GM13976 (cell line): ENCODE results near the gene NAT10.
"Not testable (repeated sequence)": the region's sequence is repeated elsewhere in the genome, so short reads cannot be mapped to it uniquely, and the experiment has no call there.

Source experiments
- DNase-seq: peaks from one replicate; pipeline ENCODE4 v3.0.0; 2012; ENCODE audit warnings: low spot score
- in situ Hi-C: fragments of 300-500 bp; cut with MboI; formaldehyde crosslinking; loops from one replicate; pipeline ENCODE4 v1.12.0; 2022; ENCODE audit warnings: low sequenced_read_pairs, mixed read lengths, inconsistent platforms; ENCODE audit not compliant: unreplicated experiment
- TF ChIP-seq, protein P1 (sequence below): IDR thresholded peaks from 2 replicates; pipeline ENCODE4 v1.5.1; 2012; ENCODE audit warnings: borderline replicate concordance, mild to moderate bottlenecking; ENCODE audit not compliant: insufficient read depth; ENCODE audit errors: extremely low read depth, missing control alignments, control extremely low read depth

Gene NAT10

GRCh38 chr11:34080609-34081008, 24.8 kb upstream of the NAT10 start:
- DNase-seq, result no peak
- TF ChIP-seq, protein P1, sequence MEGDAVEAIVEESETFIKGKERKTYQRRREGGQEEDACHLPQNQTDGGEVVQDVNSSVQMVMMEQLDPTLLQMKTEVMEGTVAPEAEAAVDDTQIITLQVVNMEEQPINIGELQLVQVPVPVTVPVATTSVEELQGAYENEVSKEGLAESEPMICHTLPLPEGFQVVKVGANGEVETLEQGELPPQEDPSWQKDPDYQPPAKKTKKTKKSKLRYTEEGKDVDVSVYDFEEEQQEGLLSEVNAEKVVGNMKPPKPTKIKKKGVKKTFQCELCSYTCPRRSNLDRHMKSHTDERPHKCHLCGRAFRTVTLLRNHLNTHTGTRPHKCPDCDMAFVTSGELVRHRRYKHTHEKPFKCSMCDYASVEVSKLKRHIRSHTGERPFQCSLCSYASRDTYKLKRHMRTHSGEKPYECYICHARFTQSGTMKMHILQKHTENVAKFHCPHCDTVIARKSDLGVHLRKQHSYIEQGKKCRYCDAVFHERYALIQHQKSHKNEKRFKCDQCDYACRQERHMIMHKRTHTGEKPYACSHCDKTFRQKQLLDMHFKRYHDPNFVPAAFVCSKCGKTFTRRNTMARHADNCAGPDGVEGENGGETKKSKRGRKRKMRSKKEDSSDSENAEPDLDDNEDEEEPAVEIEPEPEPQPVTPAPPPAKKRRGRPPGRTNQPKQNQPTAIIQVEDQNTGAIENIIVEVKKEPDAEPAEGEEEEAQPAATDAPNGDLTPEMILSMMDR, result no peak
- in situ Hi-C loops, result no loop called here

DNA sequence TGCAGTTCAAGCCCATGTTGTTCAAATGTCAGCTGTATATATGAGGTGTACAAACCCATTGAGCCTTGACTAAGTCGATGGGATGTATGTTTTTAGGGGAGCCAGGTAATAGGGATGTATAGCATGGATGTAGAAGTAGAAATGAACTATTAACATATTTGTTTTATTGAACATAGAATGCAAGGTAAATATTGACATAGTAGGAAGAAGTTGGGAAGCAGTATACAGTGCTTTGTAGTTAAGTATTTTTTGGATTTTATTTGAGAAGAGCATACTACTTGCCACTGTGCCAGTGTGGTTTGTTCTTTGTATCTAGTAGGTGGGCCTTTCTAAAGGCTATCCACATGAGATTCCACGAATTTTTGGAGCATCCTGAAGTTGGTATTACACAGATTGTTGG, 20.8 kb upstream of the NAT10 start:
- DNase-seq, result no peak
- in situ Hi-C loops, result no loop called here
- TF ChIP-seq, protein P1, result no peak

GRCh38 chr11:34086554-34087283, 18.7 kb upstream of the NAT10 start:
- DNase-seq, result peak; percentile 41
- in situ Hi-C loops, result no loop called here
- TF ChIP-seq, protein P1, result no peak

DNA sequence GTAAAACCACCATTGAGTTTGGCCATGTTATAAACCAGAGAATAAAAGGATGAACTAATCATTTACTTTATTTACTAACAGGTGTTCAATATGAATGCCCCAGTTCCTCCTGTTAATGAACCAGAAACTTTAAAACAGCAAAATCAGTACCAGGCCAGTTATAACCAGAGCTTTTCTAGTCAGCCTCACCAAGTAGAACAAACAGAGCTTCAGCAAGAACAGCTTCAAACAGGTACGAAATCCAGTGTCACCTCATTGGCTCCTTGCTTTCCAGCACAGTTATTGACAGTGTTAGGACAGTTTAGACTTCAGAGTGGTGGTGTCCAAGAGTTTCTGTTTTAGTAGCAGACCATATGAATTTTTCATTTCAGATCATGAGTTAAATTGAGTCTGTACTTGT, 13.6 kb upstream of the NAT10 start:
- DNase-seq, result no peak
- TF ChIP-seq, protein P1, result no peak
- in situ Hi-C loops, result no loop called here

- DNase-seq, in situ Hi-C loops: not testable (repeated sequence)
Measured at GRCh38 chr11:34094900-34095299, 10.5 kb upstream of the NAT10 start.

DNA sequence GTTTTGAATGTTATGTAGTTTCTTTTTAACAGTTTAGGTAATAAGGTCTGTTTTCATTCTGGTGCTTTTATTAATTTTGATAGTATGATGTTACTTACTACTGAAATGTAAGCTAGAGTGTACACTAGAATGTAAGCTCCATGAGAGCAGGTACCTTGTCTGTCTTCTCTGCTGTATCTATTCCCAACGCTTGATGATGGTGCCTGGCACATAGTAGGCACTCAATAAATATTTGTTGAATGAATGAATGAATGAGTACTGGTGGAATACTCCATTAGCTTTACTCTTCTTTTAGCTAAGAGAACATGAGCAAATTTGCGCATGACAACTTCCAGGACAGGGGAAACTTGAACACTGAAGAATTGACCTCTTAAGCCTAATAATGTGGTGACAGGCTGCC, 6.6 kb upstream of the NAT10 start:
- in situ Hi-C loops, result no loop called here
- no peak for DNase-seq
- TF ChIP-seq, protein P1, result no peak

DNA sequence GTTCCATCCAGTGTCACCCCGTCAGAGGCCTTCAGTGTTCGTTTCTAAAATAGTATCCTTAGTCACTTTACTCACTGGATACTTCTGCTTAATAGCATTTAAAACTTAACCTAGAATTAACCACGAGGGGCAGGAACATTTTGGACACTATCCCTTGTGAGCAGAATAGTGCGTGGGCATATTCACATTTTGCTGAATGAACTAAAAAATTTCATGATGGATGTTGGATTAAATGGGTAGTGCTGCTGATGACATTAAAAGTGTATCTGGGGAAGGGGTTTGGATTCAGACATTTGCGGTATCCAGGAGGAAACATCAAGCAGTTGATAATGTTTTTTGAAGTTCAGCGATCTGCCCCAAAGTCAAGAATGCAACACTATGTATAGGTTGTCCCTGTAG, 750 bp upstream of the NAT10 start:
- in situ Hi-C loops, result no loop called here
- TF ChIP-seq, protein P1, result no peak
- DNase-seq, result no peak
